ENCODE data around the gene MASP1. TPM values are rescaled to one million over a fixed set of nuclear protein-coding genes. Genes with fewer than 3 reads are reported as not detected.

The MASP1 gene
- polyA plus RNA-seq, 2 of the 4 experiments (the other 2 are of a cell fraction): 0.18 TPM; not detected in 1

DNA sequence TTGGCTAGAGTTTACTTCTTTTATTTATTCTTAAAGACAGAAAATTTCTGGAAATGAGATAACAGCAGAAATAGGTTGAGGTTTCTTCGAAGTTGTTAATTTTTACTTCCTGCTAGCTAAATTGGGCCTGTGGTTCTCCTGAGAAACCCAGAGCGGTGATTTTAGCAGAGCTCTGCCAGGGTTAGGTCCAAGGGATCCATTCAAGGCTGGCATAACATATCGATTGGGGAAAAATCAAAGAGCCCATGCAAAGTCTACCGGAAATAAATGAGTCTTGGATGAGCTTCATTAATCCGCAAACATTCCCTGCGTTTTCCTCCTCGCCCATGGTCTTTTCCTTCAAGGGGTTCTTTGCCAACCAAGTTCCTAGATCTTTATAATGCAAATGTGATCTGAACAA, 30.8 kb upstream of the MASP1 start:
- TF ChIP-seq ZSCAN20 (CRISPR knock-in tag; IDR thresholded peaks at IDR 0.05): no peak
- no peak for TF ChIP-seq FOXS1 (CRISPR knock-in tag; IDR thresholded peaks at IDR 0.05)
- TF ChIP-seq RCOR1 (IDR thresholded peaks at IDR 0.05; ENCODE audit: low read depth, low read length): no peak
- no peak for TF ChIP-seq HEYL (CRISPR knock-in tag; IDR thresholded peaks at IDR 0.05)
- POLR2A ChIA-PET: no interaction called here
- CTCF ChIA-PET: interaction anchor here (1.4 to 18.4 kb wide), 3 partner anchors 8 to 355 kb away, joined by 3 to 564 read pairs (median 5); partner anchors contain the start of gene SST
- Histone ChIP-seq H3K4me3 (no peak overlapping the region), H3K27ac (no peak overlapping the region), H3K4me2 (no peak overlapping the region), H3K9me3 (no peaks in the 10 kb centered on the region), H3K4me1 (peaks cover 6% of the 10 kb centered on the region; the same call in 1 of the 3 replicates)
- DNase-seq (ENCODE audit: low read depth in 1 of 2, low spot score in 1 of 2) (no peak), ATAC-seq (no peak), FAIRE-seq (no peak)
- WGBS (ENCODE audit: missing lambda C conversion rate): 69% methylated on average over 7 of the region's 7 CpGs

DNA sequence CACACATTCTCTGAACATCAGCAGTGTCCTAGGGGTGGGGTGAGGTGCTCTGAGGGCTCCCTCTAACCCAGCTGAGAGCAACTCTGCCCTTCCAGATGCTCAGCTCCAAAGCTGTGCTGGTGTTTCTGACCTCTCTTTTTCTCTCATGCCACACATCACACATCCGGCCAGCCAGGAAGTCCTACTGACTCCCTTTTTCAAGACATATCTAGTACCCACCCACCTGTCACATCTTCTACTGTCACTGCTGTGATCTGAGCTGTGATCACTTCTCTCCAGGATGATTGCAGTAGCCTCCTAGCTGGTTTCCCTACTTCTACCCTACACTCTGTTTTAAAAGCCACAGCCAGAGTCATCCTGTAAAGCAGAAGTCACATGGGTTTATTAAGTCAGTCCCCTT, 30.2 kb upstream of the MASP1 start:
- POLR2A ChIA-PET: no interaction called here
- no peak for FAIRE-seq

DNA sequence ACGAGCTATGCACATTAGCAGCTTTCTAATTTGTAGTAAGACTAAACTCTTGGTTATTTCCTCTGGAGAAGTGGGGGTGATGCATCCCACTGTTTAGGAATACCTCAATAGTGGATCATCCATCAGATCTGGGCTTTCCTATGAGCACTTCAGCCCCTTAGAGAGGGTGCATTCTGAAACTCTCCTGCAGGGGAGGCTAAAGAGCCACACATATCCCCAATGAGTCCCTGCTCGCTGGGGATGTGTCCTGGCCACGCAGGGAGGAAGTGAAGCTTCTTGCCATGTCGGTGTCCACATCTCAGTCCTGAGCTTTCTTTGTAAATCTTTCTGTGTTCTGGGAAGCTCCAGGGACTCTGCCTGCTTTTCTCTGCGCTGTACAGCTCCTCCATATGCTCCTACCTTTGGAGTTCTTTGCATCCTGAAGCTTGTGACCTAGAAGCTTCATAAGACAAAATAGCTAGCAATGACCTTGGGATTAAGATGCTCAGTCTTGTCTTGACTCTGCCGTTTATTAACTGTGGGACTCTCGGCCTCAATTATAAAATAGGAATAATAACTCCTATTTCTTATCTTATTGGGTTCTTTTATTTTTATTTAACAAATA, 28.3 kb upstream of the MASP1 start:
- 21% methylated on average over 7 of the region's 7 CpGs for WGBS (ENCODE audit: missing lambda C conversion rate)
- FAIRE-seq: no peak

More for the DNA sequence above, 30.2 kb upstream of the MASP1 start:
- H3K4me2 ChIP-seq: no peak overlapping the region
- H3K9me3 ChIP-seq: no peaks in the 10 kb centered on the region
- no peak overlapping the region for H3K4me3 ChIP-seq
- H3K27ac ChIP-seq: no peak overlapping the region
- DNase-seq (ENCODE audit: low read depth in 1 of 2, low spot score in 1 of 2): no peak
- TF ChIP-seq HDAC2 (IDR thresholded peaks at IDR 0.05) (no peak), HOXB13 (CRISPR knock-in tag; IDR thresholded peaks at IDR 0.05; ENCODE audit: low read depth) (no peak), POLR2AphosphoS2 (conservative IDR thresholded peaks at IDR 0.05; ENCODE audit: low read length) (no peak), MAZ (IDR thresholded peaks at IDR 0.05; ENCODE audit: borderline replicate concordance, low read depth, low read length) (no peak), RCOR1 (IDR thresholded peaks at IDR 0.05; ENCODE audit: low read depth, low read length) (no peak), POLR2A (IDR thresholded peaks at IDR 0.05; ENCODE audit: low read length) (no peak)
- ATAC-seq: no peak
- H3K4me1 ChIP-seq: peaks cover 6% of the 10 kb centered on the region; the same call in 1 of the 3 replicates
- WGBS (ENCODE audit: missing lambda C conversion rate): 25% methylated on average over 1 of the region's 1 CpG
- CTCF ChIA-PET: interaction anchor here (1.4 to 18.4 kb wide), 2 partner anchors 9 to 356 kb away, joined by 5 to 564 read pairs; partner anchors contain the start of gene SST

GRCh38 chr3:187318819-187319616, 27.5 kb upstream of the MASP1 start:
- Histone ChIP-seq H3K4me3 (peak overlapping the region; percentile 41), H3K4me2 (peak overlapping the region; percentile 97), H3K4me1 (peaks cover 6% of the 10 kb centered on the region; the same call in 1 of the 3 replicates), H3K9me3 (no peaks in the 10 kb centered on the region), H3K27ac (peak overlapping the region; percentile 45 to 58; a peak in 4 of 6 replicates)
- ATAC-seq (peak; percentile 72 to 82; a peak in 4 of 6 replicates), DNase-seq (ENCODE audit: low read depth in 1 of 2, low spot score in 1 of 2) (peak; percentile 33 to 49), FAIRE-seq (no peak)
- CTCF ChIA-PET: interaction anchor here (0.7 to 18.4 kb wide), 58 partner anchors 8 to 703 kb away, joined by 3 to 564 read pairs (median 5); partner anchors contain the start of genes MASP1 and SST
- POLR2A ChIA-PET: no interaction called here
- TF ChIP-seq POLR2AphosphoS2 (conservative IDR thresholded peaks at IDR 0.05; ENCODE audit: low read length) (no peak), KDM1A (IDR thresholded peaks at IDR 0.05; ENCODE audit: low read depth) (no peak), CTCF (IDR thresholded peaks at IDR 0.05) (peak; percentile 81), CHD2 (IDR thresholded peaks at IDR 0.05; ENCODE audit: low read length, partially characterized antibody) (no peak), RAD21 (conservative IDR thresholded peaks at IDR 0.05 in 1 of 2, IDR thresholded peaks at IDR 0.05 in 1 of 2) (peak; percentile 90 to 93), FOSB (CRISPR knock-in tag; IDR thresholded peaks at IDR 0.05) (no peak), SMC3 (IDR thresholded peaks at IDR 0.05) (peak; percentile 96), EHF (CRISPR knock-in tag; IDR thresholded peaks at IDR 0.05) (no peak)
- 3% methylated on average over 13 of the region's 13 CpGs for WGBS (ENCODE audit: missing lambda C conversion rate)

More for the DNA sequence above, 28.3 kb upstream of the MASP1 start:
- peak overlapping the region; percentile 97 for H3K4me2 ChIP-seq
- H3K4me1 ChIP-seq: peaks cover 6% of the 10 kb centered on the region; the same call in 1 of the 3 replicates
- TF ChIP-seq RAD21 (conservative IDR thresholded peaks at IDR 0.05 in 1 of 2, IDR thresholded peaks at IDR 0.05 in 1 of 2) (peak; percentile 69 to 79), CTCF (IDR thresholded peaks at IDR 0.05) (peak; percentile 51; the same call in 2 of the 3 replicates), SMC3 (IDR thresholded peaks at IDR 0.05) (peak; percentile 72), ESRRA (IDR thresholded peaks at IDR 0.05; ENCODE audit: borderline replicate concordance, low read length) (no peak)
- peak; percentile 33 to 58 for DNase-seq (ENCODE audit: low read depth in 1 of 2, low spot score in 1 of 2)
- no peaks in the 10 kb centered on the region for H3K9me3 ChIP-seq
- H3K4me3 ChIP-seq: no peak overlapping the region
- peak; percentile 87 to 96 for ATAC-seq
- CTCF ChIA-PET: interaction anchor here (0.6 to 18.4 kb wide), 47 partner anchors 9 to 678 kb away, joined by 3 to 564 read pairs (median 5); partner anchors contain the start of genes MASP1 and SST
- POLR2A ChIA-PET: no interaction called here
- no peak overlapping the region for H3K27ac ChIP-seq
